ENCODE data around the gene TDRD7. TPM values are rescaled to one million over a fixed set of nuclear protein-coding genes. Genes with fewer than 3 reads are reported as not detected.

TDRD7 gene
- total RNA-seq, 1 experiment from 2014 or later: 2.8 TPM

DNA sequence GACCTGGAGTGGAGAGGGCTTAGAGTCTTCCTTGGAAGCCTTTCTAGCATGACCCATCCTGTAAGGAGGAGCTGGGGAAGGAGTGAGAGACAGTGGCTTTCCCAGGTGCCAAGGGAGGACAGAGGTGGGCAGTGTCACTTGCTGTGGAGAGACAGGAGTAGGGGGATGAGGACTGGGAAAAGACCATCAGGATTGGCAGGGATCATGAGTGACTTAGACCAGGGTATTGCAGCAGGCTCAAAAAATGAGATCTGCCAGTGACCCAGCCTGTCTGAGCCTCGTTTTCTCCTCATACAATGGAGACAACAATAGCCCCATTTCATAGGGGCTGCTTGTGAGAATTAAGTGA, 91.9 kb downstream of the TDRD7 start (continued):
- TF ChIP-seq, protein P1, sequence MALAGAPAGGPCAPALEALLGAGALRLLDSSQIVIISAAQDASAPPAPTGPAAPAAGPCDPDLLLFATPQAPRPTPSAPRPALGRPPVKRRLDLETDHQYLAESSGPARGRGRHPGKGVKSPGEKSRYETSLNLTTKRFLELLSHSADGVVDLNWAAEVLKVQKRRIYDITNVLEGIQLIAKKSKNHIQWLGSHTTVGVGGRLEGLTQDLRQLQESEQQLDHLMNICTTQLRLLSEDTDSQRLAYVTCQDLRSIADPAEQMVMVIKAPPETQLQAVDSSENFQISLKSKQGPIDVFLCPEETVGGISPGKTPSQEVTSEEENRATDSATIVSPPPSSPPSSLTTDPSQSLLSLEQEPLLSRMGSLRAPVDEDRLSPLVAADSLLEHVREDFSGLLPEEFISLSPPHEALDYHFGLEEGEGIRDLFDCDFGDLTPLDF (CRISPR knock-in tag; IDR thresholded peaks at IDR 0.05): no peak

DNA sequence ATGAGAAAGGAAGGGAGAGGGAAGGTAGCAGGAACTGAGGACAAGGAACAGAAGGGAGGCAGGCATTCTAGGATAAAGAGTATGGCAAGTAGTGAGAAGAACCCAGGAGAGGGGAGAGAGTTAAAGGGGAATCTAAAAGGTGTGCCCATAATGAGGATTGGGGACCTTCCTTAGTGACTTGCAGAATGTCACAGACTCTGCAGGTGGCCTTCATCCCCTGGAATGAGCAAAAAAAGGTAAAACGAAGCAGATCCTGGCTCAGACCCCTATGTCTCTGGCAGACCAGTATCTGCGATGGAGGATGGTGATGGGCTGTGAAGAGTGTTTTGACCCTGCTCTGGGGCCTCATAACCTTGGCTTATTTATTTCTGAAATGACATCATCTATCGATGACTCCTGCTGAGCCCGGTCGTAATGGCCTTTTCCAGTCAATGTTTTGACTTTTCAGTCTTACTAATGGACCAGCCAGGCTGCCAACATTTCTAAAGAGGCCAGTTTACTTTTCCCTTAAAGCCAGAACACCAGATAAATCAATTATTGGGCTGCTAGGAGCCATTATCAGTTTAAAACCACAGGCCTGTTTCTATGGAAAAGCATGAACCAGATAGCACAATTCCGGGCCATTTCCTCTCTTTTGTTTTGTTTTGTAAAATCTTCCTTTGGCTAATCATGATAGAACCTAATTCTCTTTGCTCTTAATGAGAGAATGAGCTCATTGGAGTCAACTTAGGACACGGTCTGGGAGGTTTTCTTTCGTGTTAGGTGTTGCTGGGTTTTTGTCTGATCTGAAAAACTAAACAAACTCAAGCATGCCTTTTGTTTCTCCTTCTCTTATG, 92.7 kb downstream of the TDRD7 start:
- ATAC-seq: no peak
- Mint-ChIP-seq H3K4me1 (peaks cover 21% of the 10 kb centered on the region), H3K4me3 (no peak overlapping the region), H3K36me3 (no peaks in the 10 kb centered on the region), H3K27me3 (ENCODE audit: low read depth) (peaks cover 17% of the 10 kb centered on the region), H3K9me3 (no peaks in the 10 kb centered on the region), H3K27ac (no peak overlapping the region)
- POLR2A ChIA-PET: no interaction called here
- CTCF ChIA-PET: interaction anchor here (1.1 to 5.5 kb wide), 4 partner anchors 25 to 111 kb away, joined by 3 to 77 read pairs (median 17); no protein-coding TSS in a partner anchor
- TF ChIP-seq CBFB (CRISPR knock-in tag; IDR thresholded peaks at IDR 0.05; ENCODE audit: low read depth) (no peak), CREM (CRISPR knock-in tag; IDR thresholded peaks at IDR 0.05) (no peak), ZNF232 (CRISPR knock-in tag; IDR thresholded peaks at IDR 0.05) (no peak), ESRRA (CRISPR knock-in tag; IDR thresholded peaks at IDR 0.05; ENCODE audit: borderline replicate concordance) (no peak), OVOL2 (CRISPR knock-in tag; IDR thresholded peaks at IDR 0.05; ENCODE audit: borderline replicate concordance) (no peak), GRHL2 (CRISPR knock-in tag; IDR thresholded peaks at IDR 0.05; ENCODE audit: insufficient replicate concordance, severe bottlenecking) (no peak), RELA (CRISPR knock-in tag; IDR thresholded peaks at IDR 0.05; ENCODE audit: borderline replicate concordance) (no peak), PRRX2 (CRISPR knock-in tag; IDR thresholded peaks at IDR 0.05) (no peak), ZNF263 (CRISPR knock-in tag; IDR thresholded peaks at IDR 0.05; ENCODE audit: low read depth) (no peak), ATF1 (CRISPR knock-in tag; IDR thresholded peaks at IDR 0.05) (no peak), NFATC4 (CRISPR knock-in tag; IDR thresholded peaks at IDR 0.05) (no peak), ZNF423 (CRISPR knock-in tag; IDR thresholded peaks at IDR 0.05) (no peak)
- TF ChIP-seq, protein P2, sequence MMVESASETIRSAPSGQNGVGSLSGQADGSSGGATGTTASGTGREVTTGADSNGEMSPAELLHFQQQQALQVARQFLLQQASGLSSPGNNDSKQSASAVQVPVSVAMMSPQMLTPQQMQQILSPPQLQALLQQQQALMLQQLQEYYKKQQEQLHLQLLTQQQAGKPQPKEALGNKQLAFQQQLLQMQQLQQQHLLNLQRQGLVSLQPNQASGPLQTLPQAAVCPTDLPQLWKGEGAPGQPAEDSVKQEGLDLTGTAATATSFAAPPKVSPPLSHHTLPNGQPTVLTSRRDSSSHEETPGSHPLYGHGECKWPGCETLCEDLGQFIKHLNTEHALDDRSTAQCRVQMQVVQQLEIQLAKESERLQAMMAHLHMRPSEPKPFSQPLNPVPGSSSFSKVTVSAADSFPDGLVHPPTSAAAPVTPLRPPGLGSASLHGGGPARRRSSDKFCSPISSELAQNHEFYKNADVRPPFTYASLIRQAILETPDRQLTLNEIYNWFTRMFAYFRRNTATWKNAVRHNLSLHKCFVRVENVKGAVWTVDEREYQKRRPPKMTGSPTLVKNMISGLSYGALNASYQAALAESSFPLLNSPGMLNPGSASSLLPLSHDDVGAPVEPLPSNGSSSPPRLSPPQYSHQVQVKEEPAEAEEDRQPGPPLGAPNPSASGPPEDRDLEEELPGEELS (CRISPR knock-in tag; IDR thresholded peaks at IDR 0.05): no peak
- TF ChIP-seq, protein P3, sequence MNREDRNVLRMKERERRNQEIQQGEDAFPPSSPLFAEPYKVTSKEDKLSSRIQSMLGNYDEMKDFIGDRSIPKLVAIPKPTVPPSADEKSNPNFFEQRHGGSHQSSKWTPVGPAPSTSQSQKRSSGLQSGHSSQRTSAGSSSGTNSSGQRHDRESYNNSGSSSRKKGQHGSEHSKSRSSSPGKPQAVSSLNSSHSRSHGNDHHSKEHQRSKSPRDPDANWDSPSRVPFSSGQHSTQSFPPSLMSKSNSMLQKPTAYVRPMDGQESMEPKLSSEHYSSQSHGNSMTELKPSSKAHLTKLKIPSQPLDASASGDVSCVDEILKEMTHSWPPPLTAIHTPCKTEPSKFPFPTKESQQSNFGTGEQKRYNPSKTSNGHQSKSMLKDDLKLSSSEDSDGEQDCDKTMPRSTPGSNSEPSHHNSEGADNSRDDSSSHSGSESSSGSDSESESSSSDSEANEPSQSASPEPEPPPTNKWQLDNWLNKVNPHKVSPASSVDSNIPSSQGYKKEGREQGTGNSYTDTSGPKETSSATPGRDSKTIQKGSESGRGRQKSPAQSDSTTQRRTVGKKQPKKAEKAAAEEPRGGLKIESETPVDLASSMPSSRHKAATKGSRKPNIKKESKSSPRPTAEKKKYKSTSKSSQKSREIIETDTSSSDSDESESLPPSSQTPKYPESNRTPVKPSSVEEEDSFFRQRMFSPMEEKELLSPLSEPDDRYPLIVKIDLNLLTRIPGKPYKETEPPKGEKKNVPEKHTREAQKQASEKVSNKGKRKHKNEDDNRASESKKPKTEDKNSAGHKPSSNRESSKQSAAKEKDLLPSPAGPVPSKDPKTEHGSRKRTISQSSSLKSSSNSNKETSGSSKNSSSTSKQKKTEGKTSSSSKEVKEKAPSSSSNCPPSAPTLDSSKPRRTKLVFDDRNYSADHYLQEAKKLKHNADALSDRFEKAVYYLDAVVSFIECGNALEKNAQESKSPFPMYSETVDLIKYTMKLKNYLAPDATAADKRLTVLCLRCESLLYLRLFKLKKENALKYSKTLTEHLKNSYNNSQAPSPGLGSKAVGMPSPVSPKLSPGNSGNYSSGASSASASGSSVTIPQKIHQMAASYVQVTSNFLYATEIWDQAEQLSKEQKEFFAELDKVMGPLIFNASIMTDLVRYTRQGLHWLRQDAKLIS (CRISPR knock-in tag; IDR thresholded peaks at IDR 0.05; ENCODE audit: borderline replicate concordance): no peak
- TF ChIP-seq, protein P4, sequence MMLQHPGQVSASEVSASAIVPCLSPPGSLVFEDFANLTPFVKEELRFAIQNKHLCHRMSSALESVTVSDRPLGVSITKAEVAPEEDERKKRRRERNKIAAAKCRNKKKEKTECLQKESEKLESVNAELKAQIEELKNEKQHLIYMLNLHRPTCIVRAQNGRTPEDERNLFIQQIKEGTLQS (CRISPR knock-in tag; conservative IDR thresholded peaks at IDR 0.05): no peak
- TF ChIP-seq, protein P5, sequence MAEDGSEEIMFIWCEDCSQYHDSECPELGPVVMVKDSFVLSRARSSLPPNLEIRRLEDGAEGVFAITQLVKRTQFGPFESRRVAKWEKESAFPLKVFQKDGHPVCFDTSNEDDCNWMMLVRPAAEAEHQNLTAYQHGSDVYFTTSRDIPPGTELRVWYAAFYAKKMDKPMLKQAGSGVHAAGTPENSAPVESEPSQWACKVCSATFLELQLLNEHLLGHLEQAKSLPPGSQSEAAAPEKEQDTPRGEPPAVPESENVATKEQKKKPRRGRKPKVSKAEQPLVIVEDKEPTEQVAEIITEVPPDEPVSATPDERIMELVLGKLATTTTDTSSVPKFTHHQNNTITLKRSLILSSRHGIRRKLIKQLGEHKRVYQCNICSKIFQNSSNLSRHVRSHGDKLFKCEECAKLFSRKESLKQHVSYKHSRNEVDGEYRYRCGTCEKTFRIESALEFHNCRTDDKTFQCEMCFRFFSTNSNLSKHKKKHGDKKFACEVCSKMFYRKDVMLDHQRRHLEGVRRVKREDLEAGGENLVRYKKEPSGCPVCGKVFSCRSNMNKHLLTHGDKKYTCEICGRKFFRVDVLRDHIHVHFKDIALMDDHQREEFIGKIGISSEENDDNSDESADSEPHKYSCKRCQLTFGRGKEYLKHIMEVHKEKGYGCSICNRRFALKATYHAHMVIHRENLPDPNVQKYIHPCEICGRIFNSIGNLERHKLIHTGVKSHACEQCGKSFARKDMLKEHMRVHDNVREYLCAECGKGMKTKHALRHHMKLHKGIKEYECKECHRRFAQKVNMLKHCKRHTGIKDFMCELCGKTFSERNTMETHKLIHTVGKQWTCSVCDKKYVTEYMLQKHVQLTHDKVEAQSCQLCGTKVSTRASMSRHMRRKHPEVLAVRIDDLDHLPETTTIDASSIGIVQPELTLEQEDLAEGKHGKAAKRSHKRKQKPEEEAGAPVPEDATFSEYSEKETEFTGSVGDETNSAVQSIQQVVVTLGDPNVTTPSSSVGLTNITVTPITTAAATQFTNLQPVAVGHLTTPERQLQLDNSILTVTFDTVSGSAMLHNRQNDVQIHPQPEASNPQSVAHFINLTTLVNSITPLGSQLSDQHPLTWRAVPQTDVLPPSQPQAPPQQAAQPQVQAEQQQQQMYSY (CRISPR knock-in tag; IDR thresholded peaks at IDR 0.05): no peak
- TF ChIP-seq, protein P6, sequence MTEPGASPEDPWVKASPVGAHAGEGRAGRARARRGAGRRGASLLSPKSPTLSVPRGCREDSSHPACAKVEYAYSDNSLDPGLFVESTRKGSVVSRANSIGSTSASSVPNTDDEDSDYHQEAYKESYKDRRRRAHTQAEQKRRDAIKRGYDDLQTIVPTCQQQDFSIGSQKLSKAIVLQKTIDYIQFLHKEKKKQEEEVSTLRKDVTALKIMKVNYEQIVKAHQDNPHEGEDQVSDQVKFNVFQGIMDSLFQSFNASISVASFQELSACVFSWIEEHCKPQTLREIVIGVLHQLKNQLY (CRISPR knock-in tag; IDR thresholded peaks at IDR 0.05): no peak
- TF ChIP-seq, protein P7, sequence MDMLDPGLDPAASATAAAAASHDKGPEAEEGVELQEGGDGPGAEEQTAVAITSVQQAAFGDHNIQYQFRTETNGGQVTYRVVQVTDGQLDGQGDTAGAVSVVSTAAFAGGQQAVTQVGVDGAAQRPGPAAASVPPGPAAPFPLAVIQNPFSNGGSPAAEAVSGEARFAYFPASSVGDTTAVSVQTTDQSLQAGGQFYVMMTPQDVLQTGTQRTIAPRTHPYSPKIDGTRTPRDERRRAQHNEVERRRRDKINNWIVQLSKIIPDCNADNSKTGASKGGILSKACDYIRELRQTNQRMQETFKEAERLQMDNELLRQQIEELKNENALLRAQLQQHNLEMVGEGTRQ (CRISPR knock-in tag; IDR thresholded peaks at IDR 0.05): no peak
- TF ChIP-seq, protein P8, sequence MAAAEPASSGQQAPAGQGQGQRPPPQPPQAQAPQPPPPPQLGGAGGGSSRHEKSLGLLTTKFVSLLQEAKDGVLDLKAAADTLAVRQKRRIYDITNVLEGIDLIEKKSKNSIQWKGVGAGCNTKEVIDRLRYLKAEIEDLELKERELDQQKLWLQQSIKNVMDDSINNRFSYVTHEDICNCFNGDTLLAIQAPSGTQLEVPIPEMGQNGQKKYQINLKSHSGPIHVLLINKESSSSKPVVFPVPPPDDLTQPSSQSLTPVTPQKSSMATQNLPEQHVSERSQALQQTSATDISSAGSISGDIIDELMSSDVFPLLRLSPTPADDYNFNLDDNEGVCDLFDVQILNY (CRISPR knock-in tag; IDR thresholded peaks at IDR 0.05): no peak
- TF ChIP-seq, protein P1 (CRISPR knock-in tag; IDR thresholded peaks at IDR 0.05): no peak
- no peak for DNase-seq (ENCODE audit: low spot score)

Measured in WTC11 (cell line).